Bronchial epithelial cell (primary cell): ENCODE results near the gene SHQ1. TPM values are rescaled to one million over a fixed set of nuclear protein-coding genes. Genes with fewer than 3 reads are reported as not detected.
A peak's percentile ranks its signal among the peaks of the same experiment; 100 is the strongest.
"Not testable (repeated sequence)": the region's sequence is repeated elsewhere in the genome, so short reads cannot be mapped to it uniquely, and the experiment has no call there.

Source experiments
- DNase-seq: peaks from one replicate; pipeline ENCODE4 v3.0.0-alpha.2; 2010; ENCODE audit warnings: low read depth
- FAIRE-seq: peaks from 2 replicates; lab custom pipeline; 2011; peaks lifted over from hg19 to GRCh38; lab: Jason Lieb, UNC
- H3K27me3 ChIP-seq: 2 replicates; pipeline ENCODE4 v1.5.1; 2011; ENCODE audit warnings: low read length; ENCODE audit not compliant: control insufficient read depth, insufficient read depth
- H3K36me3 ChIP-seq: 2 replicates; pipeline ENCODE4 v1.5.1; 2011; ENCODE audit warnings: low read length; ENCODE audit not compliant: control insufficient read depth, insufficient read depth
- H3K4me3 ChIP-seq: 2 replicates; pipeline ENCODE4 v1.5.1; 2011; ENCODE audit warnings: mild to moderate bottlenecking, low read depth, low read length, control low read depth
- CTCF ChIP-seq: IDR thresholded peaks from 2 replicates; pipeline ENCODE4 v1.5.1; 2011; ENCODE audit warnings: mild to moderate bottlenecking, moderate library complexity, low read length, control low read depth, inconsistent platforms; ENCODE audit not compliant: insufficient read depth, severe bottlenecking
- total RNA-seq: library from RNA; depleted of rRNA; stranded (reverse); fragments of >200 nt; gene quantifications from 2 replicates; pipeline ENCODE4 v1.2.1, GENCODE V29; 2014

The SHQ1 gene
- total RNA-seq, 1 donor from 2014 or later, result 17.6 TPM

- Histone ChIP-seq H3K36me3 (no peaks in the 10 kb centered on the region), H3K4me3 (no peak overlapping the region), H3K27me3 (no peaks in the 10 kb centered on the region)
- peak; percentile 48 for DNase-seq
- TF ChIP-seq CTCF, result no peak
- FAIRE-seq, result no peak
Measured at GRCh38 chr3:72745146-72745999, 102.9 kb downstream of the SHQ1 start.

- TF ChIP-seq CTCF, result no peak
- H3K36me3 ChIP-seq, result no peaks in the 10 kb centered on the region
- FAIRE-seq (no peak), DNase-seq (no peak)
- H3K27me3 ChIP-seq, result no peaks in the 10 kb centered on the region
- H3K4me3 ChIP-seq, result no peak overlapping the region
Measured at GRCh38 chr3:72744330-72744729, 103.9 kb downstream of the SHQ1 start.

GRCh38 chr3:72739531-72740466, 108.4 kb downstream of the SHQ1 start:
- Histone ChIP-seq H3K36me3 (no peaks in the 10 kb centered on the region), H3K27me3 (no peaks in the 10 kb centered on the region), H3K4me3 (no peak overlapping the region)
- FAIRE-seq (peak; percentile 91), DNase-seq (no peak)
- TF ChIP-seq CTCF, result no peak

GRCh38 chr3:72738752-72739530, 109.3 kb downstream of the SHQ1 start:
- DNase-seq (peak; percentile 24), FAIRE-seq (no peak)
- Histone ChIP-seq H3K4me3 (peak overlapping the region; percentile 26), H3K36me3 (no peaks in the 10 kb centered on the region), H3K27me3 (no peaks in the 10 kb centered on the region)
- no peak for TF ChIP-seq CTCF

- not testable (repeated sequence) for DNase-seq, H3K36me3 ChIP-seq, FAIRE-seq, H3K27me3 ChIP-seq, H3K4me3 ChIP-seq
Measured at GRCh38 chr3:72735072-72735471, 113.2 kb downstream of the SHQ1 start.

- H3K4me3 ChIP-seq, result no peak overlapping the region
- no peaks in the 10 kb centered on the region for H3K36me3 ChIP-seq
- no peak for FAIRE-seq
- TF ChIP-seq CTCF, result no peak
- DNase-seq, result no peak
- H3K27me3 ChIP-seq, result no peaks in the 10 kb centered on the region
Measured at GRCh38 chr3:72733676-72734075, 114.6 kb downstream of the SHQ1 start.

- not testable (repeated sequence) for DNase-seq, FAIRE-seq, H3K36me3 ChIP-seq, H3K4me3 ChIP-seq, H3K27me3 ChIP-seq
Measured at GRCh38 chr3:72732666-72733345, 115.4 kb downstream of the SHQ1 start.
